GM18861 (cell line): Measurements from ENCODE around the gene OSBP.
A peak's percentile ranks its signal among the peaks of the same experiment; 100 is the strongest.

Source experiments
- ATAC-seq: cut with Tn5 transposase; IDR thresholded peaks from one replicate; pipeline ENCODE4 v1.9.1; 2021; ENCODE audit not compliant: unreplicated experiment

Gene OSBP

GRCh38 chr11:59607703-59608454 lies 7.7 kb downstream of the OSBP start:
- no peak for ATAC-seq

GRCh38 chr11:59602432-59602831 lies 13.1 kb downstream of the OSBP start:
- ATAC-seq: no peak

- ATAC-seq: no peak
These were observed 13.8 kb downstream of the OSBP start for GRCh38 chr11:59601788-59602187.

DNA sequence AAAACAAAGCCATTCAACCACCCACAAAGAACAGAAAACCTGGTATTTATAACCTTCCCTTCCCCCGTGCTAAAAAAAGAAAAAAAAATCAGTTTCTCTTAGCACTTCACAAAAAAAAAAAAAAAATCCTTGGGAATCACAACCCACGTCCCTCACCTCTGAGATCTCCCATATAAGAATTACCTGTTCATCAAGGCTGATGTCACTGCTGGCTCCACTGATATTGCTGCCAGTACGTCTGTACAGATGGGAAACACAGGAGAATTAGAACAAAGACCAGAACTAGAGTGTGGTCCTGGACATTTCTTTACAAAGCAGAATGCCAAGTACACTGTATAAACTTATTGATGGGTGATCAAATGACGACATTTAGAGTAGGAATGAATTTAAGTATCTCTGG lies 14.9 kb downstream of the OSBP start:
- no peak for ATAC-seq

GRCh38 chr11:59600234-59600633 lies 15.3 kb downstream of the OSBP start:
- ATAC-seq: no peak

DNA sequence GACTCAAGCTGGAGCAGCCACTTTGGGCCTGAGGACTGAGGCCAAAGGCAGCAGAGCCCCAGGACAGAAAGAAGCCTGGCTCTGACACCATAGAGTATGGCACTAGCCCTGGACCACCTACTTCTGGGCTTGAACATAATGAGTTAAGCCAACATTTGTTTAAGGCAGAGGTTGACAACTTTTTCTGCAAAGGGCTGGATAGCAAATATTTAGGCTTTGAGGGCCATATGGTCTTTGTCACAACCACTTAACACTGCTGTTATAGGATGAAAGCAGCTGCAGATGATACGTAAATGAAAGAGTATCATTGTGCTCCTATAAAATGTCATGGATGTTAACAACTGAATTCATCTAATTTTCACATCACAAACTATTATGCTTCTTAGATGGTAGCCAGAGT lies 16.6 kb downstream of the OSBP start:
- no peak for ATAC-seq

DNA sequence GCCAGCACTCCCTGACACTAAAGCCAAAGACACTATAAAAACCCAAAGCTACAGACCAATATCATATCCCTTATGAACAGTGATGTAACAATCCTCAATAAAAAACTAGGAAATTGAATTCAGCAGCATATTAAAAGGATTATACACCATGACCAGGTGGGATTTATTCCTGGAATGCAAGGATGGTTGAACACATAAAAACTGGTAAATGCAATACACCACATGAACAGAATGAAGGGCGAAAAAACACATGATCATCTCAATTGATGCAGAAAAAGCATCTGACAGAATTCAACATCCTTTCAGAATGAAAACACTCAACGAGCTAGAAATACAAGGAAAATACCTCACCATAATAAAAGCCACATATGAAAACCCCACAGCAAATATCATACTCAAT lies 31.3 kb downstream of the OSBP start:
- ATAC-seq: no peak

DNA sequence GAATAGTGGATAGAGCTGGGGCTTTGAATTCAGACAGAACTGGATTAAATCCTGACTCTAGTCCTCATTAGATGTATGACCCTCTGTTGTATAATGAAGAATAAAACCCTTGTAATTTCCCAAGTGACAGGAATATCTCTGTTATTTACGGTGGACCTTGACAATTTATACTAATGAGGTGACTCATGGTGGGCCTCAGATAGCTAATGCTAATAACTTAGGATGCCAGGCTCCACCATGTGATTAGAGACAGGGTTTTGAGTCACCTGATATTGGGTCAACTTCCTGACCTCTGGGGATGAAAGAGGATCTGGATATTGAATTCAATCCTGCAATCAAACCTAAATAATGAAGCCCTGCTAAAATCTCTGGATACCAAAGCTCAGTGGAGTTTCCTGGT lies 33.6 kb downstream of the OSBP start:
- no peak for ATAC-seq

- no peak for ATAC-seq
These were observed 37.2 kb downstream of the OSBP start for GRCh38 chr11:59578369-59578768.

DNA sequence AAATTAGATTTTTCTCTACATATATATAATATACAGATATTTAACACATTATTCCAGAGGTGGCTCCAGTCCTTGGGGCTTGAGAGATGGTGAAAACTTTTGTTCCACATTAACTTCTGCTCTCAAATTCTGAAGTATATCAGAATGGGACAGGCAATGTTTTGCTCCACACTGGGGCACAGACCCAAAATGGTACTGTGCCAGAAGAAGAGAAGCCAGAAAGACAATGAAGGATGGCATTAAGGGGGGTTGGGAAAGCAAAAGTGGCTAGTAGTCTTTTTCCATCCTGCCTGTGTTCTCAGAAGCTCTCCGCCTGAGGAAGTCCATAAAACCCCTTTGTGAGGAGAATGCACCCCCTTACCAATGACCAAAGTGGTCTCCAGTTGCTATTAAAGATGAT lies 40.1 kb downstream of the OSBP start:
- ATAC-seq: no peak

DNA sequence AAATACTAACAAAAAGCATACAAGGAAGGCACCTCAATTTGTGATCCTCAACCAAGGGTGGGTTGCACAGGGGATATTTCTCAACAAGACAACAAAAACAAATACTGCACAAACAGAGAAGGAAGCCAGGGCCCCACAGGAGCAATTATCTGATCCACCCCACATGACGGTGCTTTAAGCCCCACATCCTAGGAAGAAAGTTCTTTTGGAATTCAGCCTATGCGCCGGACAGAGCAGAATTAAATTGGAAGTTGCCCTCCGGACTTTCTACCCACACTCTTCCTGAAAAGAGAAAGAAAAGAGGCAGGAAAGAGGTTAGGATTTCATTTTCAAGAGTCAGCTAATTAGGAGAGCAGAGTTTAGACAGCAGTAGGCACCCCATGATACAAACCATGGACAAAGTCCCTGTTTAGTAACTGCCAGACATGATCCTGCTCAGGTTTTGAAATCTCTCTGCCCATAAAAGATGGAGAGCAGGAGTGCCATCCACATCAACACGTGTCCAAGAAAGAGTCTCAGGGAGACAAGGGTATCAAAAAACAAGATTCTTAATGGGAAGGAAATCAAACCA lies 40.6 kb downstream of the OSBP start:
- no peak for ATAC-seq

DNA sequence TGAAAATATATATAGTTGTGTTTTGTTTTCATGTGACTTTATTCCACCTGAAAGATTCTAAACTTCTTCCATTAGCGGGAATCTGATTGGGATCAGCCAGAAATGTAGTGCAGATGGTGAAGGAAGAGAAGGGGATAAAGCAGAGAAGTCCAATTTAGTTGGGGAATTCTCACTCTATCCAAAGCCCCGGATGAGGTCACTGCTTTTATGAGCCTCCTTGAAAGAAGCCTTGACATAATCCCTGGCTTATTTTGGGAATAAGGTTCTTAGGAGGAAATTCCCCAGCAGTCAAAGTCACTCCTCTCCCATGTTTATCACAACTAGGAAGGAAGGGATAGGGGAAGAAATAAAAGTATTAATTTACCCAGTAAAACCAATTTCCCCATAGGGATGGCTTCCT lies 41.1 kb downstream of the OSBP start:
- no peak for ATAC-seq

DNA sequence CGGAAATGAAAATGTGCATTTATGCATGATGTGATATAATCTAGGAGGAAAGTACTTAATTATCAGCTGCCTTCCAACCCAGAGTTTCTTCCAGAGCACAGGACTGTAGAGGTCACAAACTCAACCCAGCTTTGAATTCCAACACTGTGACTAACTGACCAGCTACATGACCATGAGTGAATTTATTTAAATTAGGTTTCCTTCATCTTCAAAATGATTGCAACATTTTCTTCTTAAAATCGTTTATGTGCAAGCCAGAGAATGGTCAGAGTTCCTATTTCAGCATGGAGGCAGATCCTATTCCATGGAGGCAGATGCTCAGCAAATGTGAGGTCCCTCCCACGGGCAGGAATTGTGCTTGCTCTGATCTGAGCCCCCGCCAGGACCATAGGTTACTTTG lies 42.4 kb downstream of the OSBP start:
- ATAC-seq: no peak

DNA sequence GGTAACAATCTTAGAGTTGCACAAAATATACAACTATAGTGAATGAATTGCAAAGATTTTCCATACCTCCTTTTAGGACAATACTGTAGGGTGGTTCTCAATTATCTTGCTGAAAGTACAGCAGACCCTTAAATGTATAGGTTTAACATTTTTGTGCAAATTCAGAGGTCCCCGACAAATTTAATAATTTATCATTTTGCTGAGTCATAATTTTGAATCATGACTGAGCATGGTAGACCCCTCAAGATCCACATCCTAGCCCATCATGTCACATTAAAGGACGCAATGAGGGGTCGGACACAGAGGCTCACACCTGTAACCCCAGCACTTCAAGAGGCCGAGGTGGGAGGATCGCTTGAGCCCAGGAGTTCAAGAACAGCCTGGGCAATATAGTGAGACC lies 43.5 kb downstream of the OSBP start:
- no peak for ATAC-seq

- ATAC-seq: no peak
These were observed 53.3 kb downstream of the OSBP start for GRCh38 chr11:59562292-59562691.

- ATAC-seq: peak; percentile 24
These were observed 54.7 kb downstream of the OSBP start for GRCh38 chr11:59560702-59561473.

GRCh38 chr11:59560290-59560701 lies 55.3 kb downstream of the OSBP start:
- peak; percentile 28 for ATAC-seq

- ATAC-seq: no peak
These were observed 55.7 kb downstream of the OSBP start for GRCh38 chr11:59559886-59560285.

DNA sequence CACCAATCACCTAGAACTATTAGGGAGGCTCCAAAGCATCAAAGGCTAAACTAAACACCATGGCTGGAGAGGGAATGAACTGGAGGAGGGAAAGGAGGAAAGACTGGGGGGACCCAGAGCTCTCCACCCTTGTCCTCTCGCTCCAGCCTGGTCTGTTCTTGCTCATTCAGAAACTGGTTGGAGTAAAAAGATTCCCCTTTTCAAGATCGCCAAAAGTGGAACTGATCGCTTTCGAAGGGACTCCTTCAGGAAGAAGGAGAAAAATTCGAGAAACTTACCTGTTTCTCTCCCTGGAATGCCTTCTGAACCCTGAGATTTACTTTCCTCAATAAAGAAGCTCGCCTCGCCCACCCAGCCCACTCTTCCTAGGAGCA lies 57.3 kb downstream of the OSBP start:
- no peak for ATAC-seq

GRCh38 chr11:59556917-59557348 lies 58.6 kb downstream of the OSBP start:
- ATAC-seq: no peak

GRCh38 chr11:59556115-59556916 lies 59.3 kb downstream of the OSBP start:
- no peak for ATAC-seq
